Activated CD8-positive, alpha-beta memory T cell treated with anti-CD3 and anti-CD28 coated beads for 24 hours (primary cell): Measurements from ENCODE around the gene SYT7.
"Not testable (repeated sequence)": the region's sequence is repeated elsewhere in the genome, so short reads cannot be mapped to it uniquely, and the experiment has no call there.

Experiments
- DNase-seq: peaks from one replicate; pipeline ENCODE4 v3.0.0-alpha.2; 2020

SYT7 gene

DNA sequence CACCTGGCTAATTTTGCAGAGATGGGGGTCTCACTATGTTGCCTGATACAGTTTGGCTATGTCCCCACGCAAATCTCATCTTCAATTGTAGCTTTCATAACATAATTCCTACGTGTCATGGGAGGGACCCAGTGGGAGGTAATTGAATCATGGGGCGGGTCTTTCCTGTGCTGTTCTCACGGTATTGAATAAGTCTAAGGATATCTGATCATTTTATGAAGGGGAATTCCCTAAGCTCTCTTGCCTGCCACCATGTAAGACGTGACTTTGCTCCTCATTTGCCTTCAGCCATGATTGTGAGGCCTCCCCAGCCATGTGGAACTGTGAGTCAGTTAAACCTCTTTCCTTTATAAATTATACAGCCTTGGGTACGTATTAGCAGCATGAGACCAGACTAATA, 113.3 kb downstream of the SYT7 start:
- DNase-seq, result not testable (repeated sequence)
